ENCODE data around the gene REM2.
A peak's percentile ranks its signal among the peaks of the same experiment; 100 is the strongest.

Gene REM2, protein sequence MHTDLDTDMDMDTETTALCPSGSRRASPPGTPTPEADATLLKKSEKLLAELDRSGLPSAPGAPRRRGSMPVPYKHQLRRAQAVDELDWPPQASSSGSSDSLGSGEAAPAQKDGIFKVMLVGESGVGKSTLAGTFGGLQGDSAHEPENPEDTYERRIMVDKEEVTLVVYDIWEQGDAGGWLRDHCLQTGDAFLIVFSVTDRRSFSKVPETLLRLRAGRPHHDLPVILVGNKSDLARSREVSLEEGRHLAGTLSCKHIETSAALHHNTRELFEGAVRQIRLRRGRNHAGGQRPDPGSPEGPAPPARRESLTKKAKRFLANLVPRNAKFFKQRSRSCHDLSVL

GRCh38 chr14:22883173-22883976 lies at the start of gene REM2:
Gene REM2, plus strand, starts transcription at chr14:22883222. Its CDS starts 66 bp downstream, at chr14:22883288.
- Mint-ChIP-seq H3K4me3 (no peak within 1 kb of the TSS), H3K4me1 (ENCODE audit: low read depth) (peaks cover 19% of the 10 kb centered on the region)

DNA sequence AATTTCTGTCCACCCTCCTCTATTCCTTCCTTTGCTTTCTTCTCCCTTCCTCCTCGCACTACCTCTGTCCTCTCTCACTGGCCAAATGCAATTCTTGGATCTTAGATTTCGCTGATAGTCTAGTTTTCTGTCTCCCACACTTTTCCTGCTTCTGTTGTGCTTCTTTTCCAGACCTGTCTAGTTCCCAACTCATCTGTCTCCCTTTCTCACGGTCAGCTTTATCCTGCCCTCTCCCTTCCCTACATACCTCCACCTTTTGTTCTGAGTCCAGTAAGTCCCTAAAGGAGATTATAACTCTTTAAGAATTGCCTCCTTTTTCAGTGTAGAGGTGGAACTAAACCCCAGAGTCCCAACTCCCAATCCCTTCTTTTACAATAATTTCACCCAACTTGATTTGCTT lies 47.5 kb upstream of the REM2 start:
- Mint-ChIP-seq H3K4me1 (ENCODE audit: low read depth) (peaks cover 9% of the 10 kb centered on the region), H3K9me3 (no peaks in the 10 kb centered on the region), H3K27me3 (ENCODE audit: low read depth) (peaks cover 21% of the 10 kb centered on the region), H3K36me3 (ENCODE audit: low read depth) (peaks cover 41% of the 10 kb centered on the region), H3K4me3 (no peak overlapping the region), H3K27ac (no peak overlapping the region)
- no peak for DNase-seq (ENCODE audit: low spot score)

More at GRCh38 chr14:22883173-22883976, at the start of gene REM2:
- Mint-ChIP-seq H3K9me3 (no peaks in the 10 kb centered on the region), H3K36me3 (ENCODE audit: low read depth) (peaks cover 11% of the 10 kb centered on the region), H3K27ac (peak within 1 kb of the TSS; percentile 5), H3K27me3 (ENCODE audit: low read depth) (peaks cover 14% of the 10 kb centered on the region)
- DNase-seq (ENCODE audit: low spot score): no peak

- Mint-ChIP-seq H3K27me3 (ENCODE audit: low read depth) (peaks cover 21% of the 10 kb centered on the region), H3K4me3 (peak within 1 kb of the TSS; percentile 44), H3K36me3 (ENCODE audit: low read depth) (peaks cover 35% of the 10 kb centered on the region), H3K4me1 (ENCODE audit: low read depth) (peaks cover 5% of the 10 kb centered on the region), H3K9me3 (no peaks in the 10 kb centered on the region), H3K27ac (no peak within 1 kb of the TSS)
- DNase-seq (ENCODE audit: low spot score): no peak
These were observed 46.5 kb upstream of the REM2 start, which contains the start of gene MMP14 for GRCh38 chr14:22836301-22837113. Gene MMP14, plus strand, starts transcription at chr14:22836585. Its CDS starts 233 bp downstream, at chr14:22836818.

DNA sequence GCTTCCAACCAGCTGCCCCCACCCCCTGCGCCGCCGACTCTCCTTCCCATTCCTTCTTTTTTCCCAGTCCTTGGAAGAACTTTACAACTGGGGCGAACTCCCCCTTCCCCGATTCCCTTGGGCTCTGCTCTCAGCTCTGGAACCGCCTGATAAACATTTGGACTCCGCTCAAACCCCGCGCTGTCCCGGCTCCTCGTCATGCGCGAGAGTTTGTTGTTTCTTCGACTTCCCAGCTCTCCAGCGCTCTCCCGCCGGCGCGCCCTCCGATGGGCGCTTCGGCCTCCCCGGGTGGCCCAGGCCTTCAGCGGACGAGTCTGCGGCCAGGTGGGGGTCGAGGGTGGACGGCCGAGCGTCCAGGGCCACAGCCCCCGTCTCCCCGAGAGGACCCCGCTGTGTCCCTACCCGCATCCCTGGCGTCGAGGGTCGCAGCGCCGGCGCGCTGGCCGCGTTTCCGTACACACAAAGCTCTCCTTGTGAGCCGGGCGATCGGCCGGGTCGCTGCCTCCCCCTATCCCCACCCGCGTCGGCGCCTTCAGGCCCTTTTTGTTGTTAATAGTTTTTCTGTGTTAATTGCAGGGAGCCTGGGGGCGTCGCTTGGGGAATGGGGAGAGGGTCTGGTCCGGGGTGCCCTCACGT lies 45.8 kb upstream of the REM2 start:
- peaks cover 3% of the 10 kb centered on the region for H3K4me1 Mint-ChIP-seq (ENCODE audit: low read depth)
- no peak for DNase-seq (ENCODE audit: low spot score)

GRCh38 chr14:22837750-22838538 lies 45.1 kb upstream of the REM2 start:
- no peak overlapping the region for H3K4me3 Mint-ChIP-seq
- H3K27me3 Mint-ChIP-seq (ENCODE audit: low read depth): peaks cover 21% of the 10 kb centered on the region

More for the DNA sequence above, 45.8 kb upstream of the REM2 start:
- Mint-ChIP-seq H3K36me3 (ENCODE audit: low read depth) (peaks cover 31% of the 10 kb centered on the region), H3K27me3 (ENCODE audit: low read depth) (peaks cover 21% of the 10 kb centered on the region), H3K9me3 (no peaks in the 10 kb centered on the region), H3K27ac (no peak overlapping the region), H3K4me3 (peak overlapping the region; percentile 44)

DNA sequence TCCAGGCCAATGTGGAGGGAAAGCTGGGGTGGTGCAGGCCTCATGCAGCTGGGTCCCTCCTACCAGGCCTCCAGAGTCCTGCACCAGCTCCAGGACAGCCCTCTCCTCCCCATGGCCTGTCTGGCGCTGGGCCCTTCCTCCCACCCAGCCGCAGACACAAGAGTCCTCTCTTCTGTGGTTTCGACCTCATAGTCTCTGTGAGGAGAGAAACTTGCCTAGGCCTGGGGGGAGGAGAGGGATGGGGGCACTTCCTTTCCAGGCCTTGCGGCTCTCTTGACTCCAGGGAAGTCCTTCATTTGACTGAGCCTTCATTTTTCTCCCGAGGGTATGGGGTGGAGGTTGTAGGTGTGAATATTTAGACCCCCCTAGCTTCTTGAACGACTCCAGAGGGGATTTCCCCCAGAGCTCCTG lies 44.4 kb upstream of the REM2 start:
- Mint-ChIP-seq H3K9me3 (no peaks in the 10 kb centered on the region), H3K27ac (no peak overlapping the region), H3K36me3 (ENCODE audit: low read depth) (peaks cover 27% of the 10 kb centered on the region), H3K4me1 (ENCODE audit: low read depth) (peaks cover 3% of the 10 kb centered on the region), H3K27me3 (ENCODE audit: low read depth) (peaks cover 21% of the 10 kb centered on the region), H3K4me3 (no peak overlapping the region)
- no peak for DNase-seq (ENCODE audit: low spot score)

More at GRCh38 chr14:22837750-22838538, 45.1 kb upstream of the REM2 start:
- Mint-ChIP-seq H3K36me3 (ENCODE audit: low read depth) (peaks cover 31% of the 10 kb centered on the region), H3K4me1 (ENCODE audit: low read depth) (peaks cover 3% of the 10 kb centered on the region), H3K27ac (no peak overlapping the region), H3K9me3 (no peaks in the 10 kb centered on the region)
- no peak for DNase-seq (ENCODE audit: low spot score)

- Mint-ChIP-seq H3K4me3 (no peak overlapping the region), H3K27ac (peak overlapping the region; percentile 10), H3K27me3 (ENCODE audit: low read depth) (peaks cover 21% of the 10 kb centered on the region), H3K4me1 (ENCODE audit: low read depth) (peaks cover 3% of the 10 kb centered on the region), H3K36me3 (ENCODE audit: low read depth) (peaks cover 21% of the 10 kb centered on the region), H3K9me3 (no peaks in the 10 kb centered on the region)
- DNase-seq (ENCODE audit: low spot score): no peak
These were observed 43.8 kb upstream of the REM2 start for GRCh38 chr14:22839159-22839779.

DNA sequence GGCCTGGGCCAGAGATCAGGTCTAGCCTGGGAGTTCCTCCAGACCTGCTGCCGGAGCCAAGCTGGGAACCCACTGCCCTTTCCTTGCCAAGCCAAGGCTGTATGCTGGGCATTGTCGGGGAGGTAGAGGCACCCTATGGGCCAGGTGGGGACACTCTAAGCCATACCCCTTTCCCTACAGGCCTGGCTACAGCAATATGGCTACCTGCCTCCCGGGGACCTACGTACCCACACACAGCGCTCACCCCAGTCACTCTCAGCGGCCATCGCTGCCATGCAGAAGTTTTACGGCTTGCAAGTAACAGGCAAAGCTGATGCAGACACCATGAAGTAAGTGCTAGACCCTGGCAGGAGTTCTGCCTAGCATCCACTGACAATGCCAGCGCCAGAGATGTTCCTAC lies 41.7 kb upstream of the REM2 start:
- peaks cover 16% of the 10 kb centered on the region for H3K27me3 Mint-ChIP-seq (ENCODE audit: low read depth)
- peaks cover 4% of the 10 kb centered on the region for H3K36me3 Mint-ChIP-seq (ENCODE audit: low read depth)
- H3K9me3 Mint-ChIP-seq: no peaks in the 10 kb centered on the region
- peaks cover 3% of the 10 kb centered on the region for H3K4me1 Mint-ChIP-seq (ENCODE audit: low read depth)
- H3K4me3 Mint-ChIP-seq: no peak overlapping the region
- H3K27ac Mint-ChIP-seq: no peak overlapping the region
- no peak for DNase-seq (ENCODE audit: low spot score)

GRCh38 chr14:22841769-22842168 lies 41.3 kb upstream of the REM2 start:
- Mint-ChIP-seq H3K4me1 (ENCODE audit: low read depth) (peaks cover 3% of the 10 kb centered on the region), H3K9me3 (no peaks in the 10 kb centered on the region), H3K4me3 (no peak overlapping the region), H3K36me3 (ENCODE audit: low read depth) (peaks cover 2% of the 10 kb centered on the region), H3K27ac (no peak overlapping the region), H3K27me3 (ENCODE audit: low read depth) (peaks cover 13% of the 10 kb centered on the region)
- DNase-seq (ENCODE audit: low spot score): no peak

GRCh38 chr14:22842211-22843122 lies 40.6 kb upstream of the REM2 start:
- DNase-seq (ENCODE audit: low spot score): no peak
- no peaks in the 10 kb centered on the region for H3K4me1 Mint-ChIP-seq (ENCODE audit: low read depth)
- H3K27ac Mint-ChIP-seq: no peak overlapping the region
- peaks cover 10% of the 10 kb centered on the region for H3K27me3 Mint-ChIP-seq (ENCODE audit: low read depth)
- no peaks in the 10 kb centered on the region for H3K36me3 Mint-ChIP-seq (ENCODE audit: low read depth)
- H3K9me3 Mint-ChIP-seq: no peaks in the 10 kb centered on the region
- H3K4me3 Mint-ChIP-seq: no peak overlapping the region

DNA sequence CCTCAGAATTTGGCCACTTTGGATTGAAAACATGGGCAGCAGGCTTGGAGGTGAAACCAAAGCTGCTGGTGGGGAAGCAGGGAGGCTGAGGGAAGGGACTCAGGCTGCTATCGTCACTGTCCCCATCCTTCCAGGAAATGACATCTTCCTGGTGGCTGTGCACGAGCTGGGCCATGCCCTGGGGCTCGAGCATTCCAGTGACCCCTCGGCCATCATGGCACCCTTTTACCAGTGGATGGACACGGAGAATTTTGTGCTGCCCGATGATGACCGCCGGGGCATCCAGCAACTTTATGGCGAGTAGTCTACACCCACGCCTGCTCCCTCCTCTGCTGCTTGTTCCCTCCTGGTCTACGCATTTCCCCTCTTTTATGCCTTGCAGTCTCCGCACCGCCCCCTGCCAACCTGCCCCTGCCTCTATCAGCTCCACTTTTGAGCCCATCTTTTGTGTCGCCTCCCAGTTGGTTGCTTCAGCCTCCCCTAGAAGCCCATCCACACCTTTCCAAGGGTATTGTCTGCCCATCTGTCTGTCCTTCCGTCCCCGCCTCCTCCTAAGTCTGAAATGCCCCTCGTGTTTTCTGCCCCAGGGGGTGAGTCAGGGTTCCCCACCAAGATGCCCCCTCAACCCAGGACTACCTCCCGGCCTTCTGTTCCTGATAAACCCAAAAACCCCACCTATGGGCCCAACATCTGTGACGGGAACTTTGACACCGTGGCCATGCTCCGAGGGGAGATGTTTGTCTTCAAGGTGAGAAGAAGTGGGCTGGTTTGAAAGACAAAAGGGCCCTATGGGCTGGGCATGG lies 39.7 kb upstream of the REM2 start:
- H3K27me3 Mint-ChIP-seq (ENCODE audit: low read depth): peaks cover 12% of the 10 kb centered on the region
- H3K36me3 Mint-ChIP-seq (ENCODE audit: low read depth): no peaks in the 10 kb centered on the region
- no peak overlapping the region for H3K27ac Mint-ChIP-seq
- no peak overlapping the region for H3K4me3 Mint-ChIP-seq
- H3K4me1 Mint-ChIP-seq (ENCODE audit: low read depth): no peaks in the 10 kb centered on the region
- no peaks in the 10 kb centered on the region for H3K9me3 Mint-ChIP-seq
- no peak for DNase-seq (ENCODE audit: low spot score)

Data from T-helper 2 cell treated with Interferon-gamma antibody and Interleukin-4, amounts not matched to agents 5 μg/mL and 100 μg/mL, for 36 hours (primary cell).